Measurements from ENCODE around the gene MTREX.

The MTREX gene

GRCh38 chr5:55407059-55407684 lies 99.4 kb downstream of the MTREX start:
- DNase-seq (ENCODE audit: extremely low read depth, low read depth), result peak; percentile 47
- TF ChIP-seq CTCF (IDR thresholded peaks at IDR 0.05; ENCODE audit: low read depth, low read length, missing control alignments), result peak; percentile 70
- no peak overlapping the region for H3K4me3 ChIP-seq (replicated peaks; ENCODE audit: low read depth, low read length)

- no peak for DNase-seq (ENCODE audit: extremely low read depth, low read depth)
- H3K4me3 ChIP-seq (replicated peaks; ENCODE audit: low read depth, low read length), result no peak overlapping the region
- TF ChIP-seq CTCF (IDR thresholded peaks at IDR 0.05; ENCODE audit: low read depth, low read length, missing control alignments), result no peak
These were observed 100.2 kb downstream of the MTREX start for GRCh38 chr5:55407984-55408383.

- no peak overlapping the region for H3K4me3 ChIP-seq (replicated peaks; ENCODE audit: low read depth, low read length)
- DNase-seq (ENCODE audit: extremely low read depth, low read depth), result no peak
- no peak for TF ChIP-seq CTCF (IDR thresholded peaks at IDR 0.05; ENCODE audit: low read depth, low read length, missing control alignments)
These were observed 102.0 kb downstream of the MTREX start for GRCh38 chr5:55409775-55410174.

- no peak for TF ChIP-seq CTCF (IDR thresholded peaks at IDR 0.05; ENCODE audit: low read depth, low read length, missing control alignments)
- no peak for DNase-seq (ENCODE audit: extremely low read depth, low read depth)
- H3K4me3 ChIP-seq (replicated peaks; ENCODE audit: low read depth, low read length), result no peak overlapping the region
These were observed 103.1 kb downstream of the MTREX start for GRCh38 chr5:55410845-55411244.

GRCh38 chr5:55411876-55412275 lies 104.1 kb downstream of the MTREX start:
- DNase-seq (ENCODE audit: extremely low read depth, low read depth), result no peak
- no peak for TF ChIP-seq CTCF (IDR thresholded peaks at IDR 0.05; ENCODE audit: low read depth, low read length, missing control alignments)

GRCh38 chr5:55413644-55414043 lies 105.9 kb downstream of the MTREX start:
- DNase-seq (ENCODE audit: extremely low read depth, low read depth), result no peak
- no peak for TF ChIP-seq CTCF (IDR thresholded peaks at IDR 0.05; ENCODE audit: low read depth, low read length, missing control alignments)

More at GRCh38 chr5:55411876-55412275, 104.1 kb downstream of the MTREX start:
- no peak overlapping the region for H3K4me3 ChIP-seq (replicated peaks; ENCODE audit: low read depth, low read length)

GRCh38 chr5:55415071-55415470 lies 107.3 kb downstream of the MTREX start:
- no peak for DNase-seq (ENCODE audit: extremely low read depth, low read depth)
- H3K4me3 ChIP-seq (replicated peaks; ENCODE audit: low read depth, low read length), result no peak overlapping the region
- no peak for TF ChIP-seq CTCF (IDR thresholded peaks at IDR 0.05; ENCODE audit: low read depth, low read length, missing control alignments)

More at GRCh38 chr5:55413644-55414043, 105.9 kb downstream of the MTREX start:
- no peak overlapping the region for H3K4me3 ChIP-seq (replicated peaks; ENCODE audit: low read depth, low read length)
